HFF-Myc (cell line): ENCODE measurements around the gene HIVEP3.

ENCODE experiments used
- DNase-seq: peaks from one replicate; pipeline ENCODE4 v3.0.0-alpha.2; 2011; ENCODE audit warnings: low read depth; ENCODE audit errors: extremely low read depth
- H3K4me3 ChIP-seq: replicated peaks from 2 replicates; pipeline ENCODE4 v1.5.1; 2011; ENCODE audit warnings: low read depth, mild to moderate bottlenecking, control low read depth, low read length
- CTCF ChIP-seq: IDR thresholded peaks from 2 replicates; pipeline ENCODE4 v1.5.1; 2012; ENCODE audit warnings: mild to moderate bottlenecking, low read depth, low read length, control low read depth; ENCODE audit errors: missing control alignments

Gene HIVEP3

DNA sequence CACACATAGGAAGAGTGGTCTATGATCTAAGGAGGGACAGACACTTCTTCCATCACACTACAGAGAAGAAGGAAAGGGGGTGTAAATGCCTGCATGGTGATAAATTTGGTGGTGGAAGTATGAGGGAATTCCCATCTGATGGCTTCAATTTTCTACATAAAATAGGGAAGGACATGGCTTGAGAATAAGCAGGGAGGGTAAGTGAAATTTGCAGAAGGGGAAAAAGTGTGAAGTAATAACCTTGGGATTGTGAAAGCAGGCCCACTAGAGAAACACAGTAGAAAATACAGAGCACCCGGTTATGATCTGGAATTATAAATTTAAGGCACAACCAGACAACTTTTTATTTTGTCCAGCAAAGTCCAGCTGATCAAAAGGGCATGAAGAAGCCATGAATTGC is 22.7 kb upstream of the HIVEP3 start:
- DNase-seq = no peak
- TF ChIP-seq CTCF = no peak
- H3K4me3 ChIP-seq = no peak overlapping the region

- no peak overlapping the region for H3K4me3 ChIP-seq
- DNase-seq = no peak
- TF ChIP-seq CTCF = no peak
Measured at GRCh38 chr1:41939194-41939593, 20.5 kb upstream of the HIVEP3 start.

GRCh38 chr1:41936107-41936506 is 17.4 kb upstream of the HIVEP3 start:
- no peak for DNase-seq
- TF ChIP-seq CTCF = no peak
- H3K4me3 ChIP-seq = no peak overlapping the region

GRCh38 chr1:41935226-41935625 is 16.5 kb upstream of the HIVEP3 start:
- no peak overlapping the region for H3K4me3 ChIP-seq
- peak; percentile 44 for DNase-seq
- no peak for TF ChIP-seq CTCF

- no peak for DNase-seq
- H3K4me3 ChIP-seq = no peak overlapping the region
- TF ChIP-seq CTCF = no peak
Measured at GRCh38 chr1:41933106-41933505, 14.4 kb upstream of the HIVEP3 start.

GRCh38 chr1:41931578-41931977 is 12.9 kb upstream of the HIVEP3 start:
- no peak for DNase-seq
- no peak overlapping the region for H3K4me3 ChIP-seq
- TF ChIP-seq CTCF = no peak

GRCh38 chr1:41927118-41927517 is 8.4 kb upstream of the HIVEP3 start:
- DNase-seq = no peak
- no peak overlapping the region for H3K4me3 ChIP-seq
- no peak for TF ChIP-seq CTCF
